GM12874 (cell line): ENCODE data around the gene NRIP2.

ENCODE experiments used
- TF ChIP-seq, protein P1 (sequence below): IDR thresholded peaks from 2 replicates; pipeline ENCODE4 v1.5.1; 2011; ENCODE audit warnings: low read depth, mild to moderate bottlenecking, control low read depth, low read length, moderate library complexity; ENCODE audit not compliant: insufficient read depth

The NRIP2 gene

DNA sequence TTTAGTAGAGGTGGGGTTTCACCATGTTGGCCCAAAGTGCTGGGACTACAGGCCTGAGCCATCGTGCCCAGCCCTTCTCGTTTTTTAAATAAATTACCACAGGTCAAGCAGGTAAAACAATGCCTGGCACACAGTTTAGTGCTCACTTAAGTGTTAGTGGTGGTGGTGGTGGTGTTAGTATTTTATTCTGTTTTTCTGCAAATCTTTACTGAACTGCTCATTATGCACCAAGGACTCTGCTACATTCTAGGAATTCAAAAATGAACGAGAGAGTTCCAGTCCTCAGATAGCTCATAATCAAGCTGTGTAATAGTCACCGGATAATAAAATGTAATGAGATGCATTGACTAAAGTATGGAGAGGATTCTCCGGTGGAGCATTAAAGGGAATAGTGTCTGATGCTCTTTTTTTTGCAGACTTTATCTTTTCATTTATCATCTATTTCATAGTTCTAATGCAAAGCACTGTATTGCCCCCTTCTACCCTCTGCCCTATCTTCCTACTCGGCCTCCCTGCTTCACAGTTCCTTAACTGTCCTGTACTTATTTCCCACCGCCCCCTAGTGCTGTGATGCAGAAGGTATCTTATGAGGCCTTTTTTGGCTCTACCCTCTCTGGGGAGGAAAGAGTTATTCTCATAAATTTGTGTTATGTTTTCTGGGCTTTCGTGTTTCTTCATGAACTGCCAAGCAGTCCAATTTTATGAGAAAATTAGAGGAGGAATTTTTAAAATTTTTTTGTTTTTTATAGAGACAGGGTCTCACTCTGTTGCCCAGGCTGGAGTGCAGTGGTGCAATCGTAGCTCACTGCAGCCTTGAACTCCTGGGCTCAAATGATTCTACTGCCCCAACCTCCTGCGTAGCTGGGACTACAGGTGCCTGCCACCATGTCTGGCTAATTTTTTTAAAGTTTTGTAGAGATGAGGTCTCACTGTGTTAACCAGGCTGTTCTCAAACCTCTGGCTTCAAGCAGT lies 21.3 kb downstream of the NRIP2 start:
- TF ChIP-seq, protein P1, sequence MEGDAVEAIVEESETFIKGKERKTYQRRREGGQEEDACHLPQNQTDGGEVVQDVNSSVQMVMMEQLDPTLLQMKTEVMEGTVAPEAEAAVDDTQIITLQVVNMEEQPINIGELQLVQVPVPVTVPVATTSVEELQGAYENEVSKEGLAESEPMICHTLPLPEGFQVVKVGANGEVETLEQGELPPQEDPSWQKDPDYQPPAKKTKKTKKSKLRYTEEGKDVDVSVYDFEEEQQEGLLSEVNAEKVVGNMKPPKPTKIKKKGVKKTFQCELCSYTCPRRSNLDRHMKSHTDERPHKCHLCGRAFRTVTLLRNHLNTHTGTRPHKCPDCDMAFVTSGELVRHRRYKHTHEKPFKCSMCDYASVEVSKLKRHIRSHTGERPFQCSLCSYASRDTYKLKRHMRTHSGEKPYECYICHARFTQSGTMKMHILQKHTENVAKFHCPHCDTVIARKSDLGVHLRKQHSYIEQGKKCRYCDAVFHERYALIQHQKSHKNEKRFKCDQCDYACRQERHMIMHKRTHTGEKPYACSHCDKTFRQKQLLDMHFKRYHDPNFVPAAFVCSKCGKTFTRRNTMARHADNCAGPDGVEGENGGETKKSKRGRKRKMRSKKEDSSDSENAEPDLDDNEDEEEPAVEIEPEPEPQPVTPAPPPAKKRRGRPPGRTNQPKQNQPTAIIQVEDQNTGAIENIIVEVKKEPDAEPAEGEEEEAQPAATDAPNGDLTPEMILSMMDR = peak; percentile 65

GRCh38 chr12:2812290-2813213 lies 22.3 kb downstream of the NRIP2 start, which contains the start of gene ITFG2:
Gene ITFG2 (plus strand): TSS chr12:2812668. CDS start chr12:2812761, 93 bp downstream.
- TF ChIP-seq, protein P1 = no peak

DNA sequence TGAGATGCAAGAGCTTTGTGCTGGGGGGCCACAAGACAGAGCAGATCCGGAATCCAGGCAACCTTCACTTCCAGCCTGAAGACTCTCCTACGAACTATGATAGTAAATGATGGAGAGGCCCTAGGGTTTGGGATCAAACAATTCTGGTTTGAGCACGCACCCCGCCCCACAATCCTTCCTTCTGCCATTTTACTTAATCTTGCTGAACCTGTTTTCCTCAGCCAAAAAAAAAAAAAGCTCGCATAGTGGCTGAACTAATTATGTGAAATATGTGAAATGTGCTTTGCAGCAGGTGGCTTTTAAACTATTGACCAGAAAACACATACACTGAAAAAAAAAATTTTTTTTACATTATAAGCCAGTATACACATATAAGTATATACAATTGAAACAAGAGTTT lies 23.0 kb downstream of the NRIP2 start:
- TF ChIP-seq, protein P1 = no peak

DNA sequence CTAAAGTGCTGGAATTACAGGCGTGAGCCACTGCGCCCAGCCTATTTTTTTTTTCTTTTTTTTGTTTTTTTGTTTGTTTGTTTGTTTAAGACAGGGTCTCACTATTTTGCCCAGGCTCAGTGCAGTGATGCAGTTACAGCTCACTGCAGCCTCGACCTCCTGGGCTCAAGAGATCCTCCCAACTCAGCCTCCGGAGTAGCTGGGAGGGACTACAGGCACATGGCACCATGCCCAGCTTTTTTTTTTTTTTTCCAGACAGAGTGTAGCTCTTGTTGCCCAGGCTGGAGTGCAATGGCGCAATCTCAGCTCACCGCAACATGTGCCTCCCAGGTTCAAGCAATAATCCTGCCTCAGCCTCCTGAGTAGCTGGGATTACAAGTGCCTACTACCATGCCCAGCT lies 28.1 kb downstream of the NRIP2 start:
- TF ChIP-seq, protein P1 = no peak

- TF ChIP-seq, protein P1 = no peak
Measured at GRCh38 chr12:2805143-2805520, 29.7 kb downstream of the NRIP2 start.

- TF ChIP-seq, protein P1 = no peak
Measured at GRCh38 chr12:2804393-2805142, 30.3 kb downstream of the NRIP2 start.
